Activated CD8-positive, alpha-beta memory T cell treated with anti-CD3 and anti-CD28 coated beads, Interleukin-2, amount 50 U/mL, for 4 hours (primary cell): ENCODE measurements around the gene ATP11B.

Source experiments
- DNase-seq: peaks from one replicate; pipeline ENCODE4 v3.0.0-alpha.2; 2020

The ATP11B gene

DNA sequence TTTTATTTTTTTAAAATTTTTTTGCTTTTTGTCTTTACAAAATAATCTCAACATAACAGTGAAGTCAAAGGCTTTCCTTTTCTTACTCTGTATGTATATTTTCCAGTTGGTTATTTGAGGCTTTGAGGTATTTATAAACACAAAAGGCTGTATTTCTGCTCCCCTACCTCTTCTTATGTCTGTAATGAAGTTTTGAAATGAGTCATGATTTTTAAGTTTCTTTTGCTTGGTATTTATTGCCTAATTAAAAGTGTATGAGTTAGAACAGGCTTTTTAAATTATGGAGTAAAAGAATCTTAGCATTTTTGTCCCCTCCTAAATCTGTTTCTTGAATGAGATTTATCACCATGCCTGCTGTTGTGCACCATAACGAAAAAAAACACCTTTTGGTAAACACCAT, 121.0 kb downstream of the ATP11B start:
- DNase-seq: no peak

DNA sequence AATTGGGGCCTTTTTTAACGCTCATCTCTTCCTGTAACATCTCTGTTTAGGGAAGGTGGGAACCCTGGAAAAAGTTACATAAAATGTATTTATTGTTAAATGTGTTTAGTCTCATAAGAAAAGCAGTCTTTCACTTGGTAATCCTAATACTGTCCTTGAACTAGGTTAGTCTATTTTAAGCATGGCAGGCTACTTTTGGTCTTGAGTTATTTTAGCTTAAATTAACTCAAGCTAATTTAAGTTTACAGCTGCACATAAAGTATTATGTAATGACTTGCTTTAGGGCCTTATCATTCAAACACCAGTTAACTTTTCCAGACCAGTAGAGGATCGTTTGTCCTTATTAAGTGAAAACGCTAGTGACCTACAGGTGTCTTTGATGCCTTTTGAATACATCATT, 123.8 kb downstream of the ATP11B start:
- no peak for DNase-seq

DNA sequence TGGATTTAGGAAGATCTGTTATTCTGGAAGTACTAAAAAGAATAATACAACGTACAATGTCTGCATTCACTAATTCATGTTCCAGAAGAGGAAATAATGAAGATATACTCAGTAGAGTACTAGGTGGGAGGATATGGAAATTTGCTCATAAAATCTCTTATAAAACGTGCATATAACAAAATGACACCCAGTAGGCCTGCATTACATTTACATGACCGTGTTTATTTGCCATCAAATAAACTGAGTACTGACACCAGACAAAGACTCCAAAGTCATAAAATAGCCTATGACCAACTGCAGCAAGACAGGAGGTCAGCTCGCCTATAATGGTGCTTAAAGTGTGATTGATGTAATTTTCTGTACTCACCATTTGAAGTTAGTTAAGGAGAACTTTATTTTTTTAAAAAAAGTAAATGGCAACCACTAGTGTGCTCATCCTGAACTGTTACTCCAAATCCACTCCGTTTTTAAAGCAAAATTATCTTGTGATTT, 126.6 kb downstream of the ATP11B start:
- no peak for DNase-seq

DNA sequence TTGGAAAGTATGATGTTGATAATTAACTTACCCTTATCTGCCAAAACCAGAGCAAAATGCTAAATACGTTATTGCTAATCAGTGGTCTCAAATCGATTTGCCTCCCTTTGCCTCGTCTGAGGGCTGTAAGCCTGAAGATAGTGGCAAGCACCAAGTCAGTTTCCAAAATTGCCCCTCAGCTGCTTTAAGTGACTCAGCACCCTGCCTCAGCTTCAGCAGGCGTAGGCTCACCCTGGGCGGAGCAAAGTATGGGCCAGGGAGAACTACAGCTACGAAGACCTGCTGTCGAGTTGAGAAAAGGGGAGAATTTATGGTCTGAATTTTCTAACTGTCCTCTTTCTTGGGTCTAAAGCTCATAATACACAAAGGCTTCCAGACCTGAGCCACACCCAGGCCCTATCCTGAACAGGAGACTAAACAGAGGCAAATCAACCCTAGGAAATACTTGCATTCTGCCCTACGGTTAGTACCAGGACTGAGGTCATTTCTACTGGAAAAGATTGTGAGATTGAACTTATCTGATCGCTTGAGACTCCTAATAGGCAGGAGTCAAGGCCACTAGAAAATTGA, 127.3 kb downstream of the ATP11B start:
- no peak for DNase-seq

DNA sequence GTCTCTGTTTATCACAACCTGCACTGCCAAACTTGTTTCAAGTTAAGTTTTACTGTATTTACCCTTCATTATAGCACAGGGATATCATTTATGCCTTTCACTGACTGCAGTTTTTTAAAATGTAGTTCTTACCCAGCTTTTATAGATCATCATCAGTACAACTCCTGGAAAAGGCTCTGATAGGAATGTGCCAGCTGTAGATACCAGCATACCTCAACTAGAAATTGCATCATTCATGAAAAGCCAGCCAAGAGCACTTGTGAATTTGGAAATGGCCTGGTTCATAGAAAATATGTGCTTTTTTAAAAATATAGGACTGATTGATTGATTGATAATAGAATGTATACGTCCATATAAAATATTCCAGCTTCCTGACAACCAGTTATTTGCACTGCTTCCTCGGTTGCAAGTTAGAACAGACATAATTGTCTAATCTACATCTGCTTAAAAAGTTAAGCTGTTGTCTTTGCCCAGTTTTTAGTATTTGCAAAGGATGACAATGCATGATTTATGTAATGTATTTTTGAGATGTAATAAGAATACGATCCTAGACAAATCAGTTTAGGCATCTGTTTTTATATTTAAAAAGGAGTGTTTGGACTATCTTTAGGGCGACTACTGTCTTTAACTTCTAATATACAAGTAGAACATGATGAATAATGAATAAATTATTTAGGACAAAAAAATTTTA, 128.5 kb downstream of the ATP11B start:
- no peak for DNase-seq

DNA sequence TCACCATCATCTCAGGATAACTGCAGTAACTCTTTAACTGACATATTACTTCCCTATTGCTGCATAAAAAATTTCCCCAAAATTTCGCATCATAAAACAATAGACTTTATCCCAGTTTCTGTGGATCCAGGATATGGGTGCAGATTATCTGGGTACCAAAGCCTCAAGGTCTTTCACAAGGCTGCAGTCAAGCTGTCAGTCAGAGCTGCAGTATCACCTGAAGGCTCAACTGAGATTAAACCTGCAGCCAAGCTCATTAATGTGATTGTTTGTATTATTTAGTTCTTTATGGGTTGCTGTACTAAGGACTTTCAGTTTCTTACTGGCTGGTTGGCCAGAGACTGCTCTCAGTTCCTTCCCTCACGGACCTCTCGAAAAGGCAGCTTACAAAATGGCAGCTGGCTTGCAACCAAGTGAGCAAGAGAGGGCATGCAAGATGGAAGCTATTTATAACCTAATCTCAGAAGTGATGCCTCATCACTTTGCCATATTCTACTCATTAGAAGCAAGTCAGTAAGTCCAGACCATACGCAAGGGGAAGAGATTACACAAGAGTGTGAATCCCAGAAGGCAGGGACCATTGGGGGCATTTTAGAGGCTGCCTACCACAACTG, 132.1 kb downstream of the ATP11B start:
- no peak for DNase-seq

DNA sequence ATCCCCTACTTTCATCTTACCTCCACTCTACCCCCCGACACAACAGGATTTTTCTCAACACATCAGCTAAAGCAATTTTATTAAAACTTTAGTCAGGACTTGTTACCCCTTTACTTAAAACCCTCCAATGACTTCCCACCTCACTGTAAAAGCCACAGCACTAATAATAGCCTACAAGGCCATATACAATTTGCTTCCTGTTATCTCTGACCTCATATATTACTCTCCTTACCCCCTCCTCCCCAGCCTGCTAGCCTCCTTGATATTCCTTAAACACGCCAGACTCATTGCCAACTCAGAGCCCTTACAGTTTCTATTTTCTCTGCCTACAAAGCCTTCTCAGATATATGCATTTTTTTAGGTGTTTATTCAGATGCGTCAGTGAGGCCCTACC, 132.6 kb downstream of the ATP11B start:
- no peak for DNase-seq

DNA sequence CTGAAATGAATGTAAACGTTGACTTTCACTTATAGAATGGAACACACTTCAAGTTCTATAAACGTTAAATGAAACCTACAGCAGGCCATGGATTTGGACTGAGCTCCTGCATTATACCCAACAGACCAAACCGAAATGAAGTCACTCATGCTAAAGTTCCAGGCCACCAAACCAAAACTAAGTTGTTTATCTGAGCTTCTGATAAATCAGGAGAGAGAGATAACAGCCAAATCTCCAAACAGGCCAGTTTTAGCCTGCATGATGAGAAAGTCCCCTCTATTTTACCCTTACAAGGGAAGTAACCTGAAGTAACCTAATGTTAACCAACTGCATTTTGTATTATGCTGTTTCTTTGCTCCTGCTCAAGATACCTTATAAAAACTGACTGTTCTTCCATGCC, 142.5 kb downstream of the ATP11B start:
- no peak for DNase-seq

DNA sequence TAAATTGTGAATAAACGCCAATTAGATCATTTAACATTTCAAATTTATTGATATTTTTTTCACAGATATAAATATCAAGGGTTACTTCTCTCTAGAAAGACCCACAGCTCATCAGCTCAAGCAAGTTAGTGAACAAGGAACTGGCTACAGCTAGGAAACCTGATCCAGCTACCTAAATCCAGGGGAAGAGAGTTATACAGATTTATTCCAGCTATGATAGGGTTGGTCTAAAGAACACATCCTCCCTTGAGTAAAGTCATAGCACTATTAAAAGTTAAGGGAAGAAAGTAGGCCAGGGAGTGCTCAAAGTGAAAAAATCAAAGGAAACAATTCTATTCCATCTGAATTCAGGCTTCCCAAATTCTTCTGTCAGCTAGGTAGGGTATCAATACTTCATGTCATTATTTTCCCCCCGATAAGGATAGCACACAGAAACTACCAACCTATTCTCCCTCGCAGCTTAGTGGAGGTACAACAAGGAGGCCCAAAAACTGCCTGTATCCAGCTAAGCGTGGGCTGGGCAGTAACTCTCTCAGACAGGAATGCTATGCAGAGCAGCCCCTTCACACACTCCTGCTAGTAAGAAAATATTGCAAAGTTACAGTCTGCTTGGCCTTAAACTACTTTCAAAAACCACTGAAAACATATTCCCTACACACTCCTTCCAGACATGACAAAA, 143.1 kb downstream of the ATP11B start:
- DNase-seq: no peak

DNA sequence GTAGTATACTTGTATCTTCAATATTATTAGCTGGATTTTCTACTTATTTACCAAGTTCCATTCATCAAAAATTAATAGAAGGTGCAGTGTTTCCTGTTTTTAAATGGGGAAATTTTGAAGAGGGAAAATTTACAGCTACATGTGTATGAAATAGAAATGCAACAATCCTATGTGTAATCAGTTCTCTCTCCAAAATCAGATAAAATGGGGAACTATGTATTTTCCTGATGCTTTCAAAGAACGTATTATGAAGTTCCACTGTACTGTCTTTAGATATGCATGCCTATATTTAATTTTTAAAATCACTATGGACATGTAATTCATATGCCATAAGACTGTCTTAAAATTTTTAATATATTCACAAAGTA, 143.6 kb downstream of the ATP11B start:
- DNase-seq: no peak

DNA sequence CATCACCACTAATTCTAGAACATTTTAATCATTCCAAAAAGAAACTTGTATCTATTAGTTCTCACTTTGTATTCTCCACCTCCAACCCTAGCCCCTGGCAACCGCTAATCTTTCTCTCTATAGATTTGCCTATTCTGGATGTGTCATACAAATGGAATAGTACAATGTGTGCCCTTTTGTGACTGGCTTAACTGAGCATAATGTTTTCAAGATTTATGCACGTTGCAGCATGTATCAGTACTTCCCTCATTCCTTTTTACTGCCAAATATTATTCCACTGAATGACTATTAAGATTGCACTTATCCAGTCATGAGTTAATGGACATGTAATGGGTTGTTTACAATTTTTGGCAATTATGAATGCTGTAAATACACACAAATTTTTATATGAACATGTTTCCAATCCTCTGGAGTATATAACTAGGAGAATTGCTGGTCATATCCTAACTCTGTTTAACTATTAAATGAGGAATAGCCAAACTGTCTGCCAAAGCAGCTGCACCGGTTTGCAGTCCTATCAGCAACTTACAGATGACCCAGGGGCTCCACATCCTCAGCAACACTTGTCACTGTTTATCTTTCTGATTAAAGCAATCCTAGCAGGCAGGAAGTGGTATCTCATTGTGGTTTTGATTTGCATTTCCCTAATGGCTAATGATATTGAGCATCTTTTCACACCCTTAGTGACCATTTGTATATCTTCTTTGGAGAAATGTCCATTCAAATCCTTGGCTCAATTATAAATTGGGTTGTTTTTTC, 144.2 kb downstream of the ATP11B start:
- no peak for DNase-seq

DNA sequence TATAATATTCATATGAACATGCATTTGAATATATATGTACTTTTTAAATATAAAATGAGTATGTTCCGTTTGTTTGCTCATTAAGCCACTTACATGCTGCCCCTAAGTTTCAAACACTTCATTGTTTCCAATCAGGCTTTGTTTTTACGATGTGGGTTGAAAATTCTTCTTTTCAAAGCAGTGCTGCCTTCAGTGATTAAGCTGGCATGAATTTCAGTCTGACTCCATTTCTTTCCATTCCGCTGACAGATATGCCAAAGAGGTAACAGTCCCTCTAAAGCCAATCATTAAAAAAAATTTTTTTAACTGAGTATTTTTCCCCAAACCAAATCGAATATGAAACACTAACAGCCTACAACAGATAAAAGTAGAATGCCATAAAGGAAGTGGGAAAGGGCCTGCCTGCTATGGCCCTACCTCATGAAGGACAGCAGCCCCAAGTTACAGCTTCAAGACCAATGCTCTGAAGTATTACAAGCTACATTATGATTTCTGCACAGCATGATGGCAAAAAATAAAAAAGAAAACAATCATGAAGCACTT, 147.0 kb downstream of the ATP11B start:
- no peak for DNase-seq

DNA sequence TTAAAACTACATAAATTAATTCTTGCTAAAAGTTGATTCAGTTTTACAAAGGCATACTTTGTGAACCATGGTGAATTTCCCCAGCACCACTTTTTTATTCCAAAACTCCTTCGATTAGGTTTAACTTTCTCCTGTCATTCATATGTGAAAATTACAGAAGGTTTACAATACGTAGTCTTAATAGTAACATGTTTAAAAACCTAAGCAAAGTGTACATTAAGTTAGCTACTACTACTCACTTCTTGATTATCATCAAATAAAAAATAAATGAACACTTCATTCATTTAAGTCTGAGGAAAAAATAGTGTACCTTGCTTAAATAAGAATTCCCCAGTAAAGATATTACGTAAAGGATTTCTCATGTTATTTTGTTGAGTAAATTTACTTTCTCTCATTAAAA, 148.4 kb downstream of the ATP11B start:
- no peak for DNase-seq

DNA sequence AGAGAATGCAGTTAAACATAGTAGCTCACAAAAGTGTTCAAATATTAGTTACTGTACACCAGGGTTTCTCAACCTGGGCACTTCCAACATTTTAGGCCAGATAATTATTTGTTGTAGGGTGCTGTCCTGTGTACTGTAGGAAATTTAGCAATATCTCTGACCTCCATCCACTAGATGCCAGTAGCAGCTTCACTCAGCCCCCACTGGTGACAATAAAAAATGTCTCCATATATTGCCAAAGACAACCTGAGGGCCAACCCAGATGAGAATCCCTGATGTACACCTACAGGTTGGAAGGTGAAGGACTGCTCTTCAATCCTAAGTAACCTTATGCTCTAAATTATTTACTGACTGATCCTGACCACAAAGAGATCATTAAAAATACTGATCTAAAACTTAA, 154.6 kb downstream of the ATP11B start:
- no peak for DNase-seq

DNA sequence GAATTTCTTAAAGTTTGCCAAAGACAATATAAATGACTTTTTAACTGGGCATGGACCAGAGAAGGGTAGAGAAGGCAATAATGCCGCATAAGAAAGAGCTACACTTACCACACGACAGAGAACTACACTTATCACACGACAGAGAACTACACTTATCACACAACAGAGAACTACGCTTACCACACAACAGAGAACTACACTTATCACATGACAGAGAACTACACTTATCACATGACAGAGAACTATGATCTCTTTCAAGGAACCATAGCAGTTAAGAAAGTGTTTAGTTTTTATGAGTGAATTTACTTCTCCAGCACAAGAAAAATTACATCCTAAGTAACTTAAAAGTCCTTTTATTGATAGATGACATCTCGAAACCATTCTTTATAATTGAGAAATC, 155.0 kb downstream of the ATP11B start:
- no peak for DNase-seq

DNA sequence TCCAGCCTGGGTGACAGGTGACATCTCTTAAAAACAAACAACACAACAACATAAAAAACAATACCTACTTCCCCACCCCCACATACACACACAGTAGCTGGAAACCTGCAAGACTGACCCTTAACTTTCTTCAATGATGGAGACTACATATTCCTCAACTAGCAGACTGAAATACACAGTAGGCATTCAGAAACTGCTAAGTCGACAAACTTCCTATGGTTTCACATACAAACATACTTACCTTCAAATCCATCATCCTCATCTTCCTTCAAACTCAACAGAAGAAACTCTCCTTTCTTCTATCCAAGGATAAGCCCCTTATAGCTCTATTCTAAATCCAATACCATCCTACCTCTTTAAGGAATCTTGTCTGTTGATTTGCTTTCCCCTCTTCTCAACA, 156.4 kb downstream of the ATP11B start:
- DNase-seq: no peak

DNA sequence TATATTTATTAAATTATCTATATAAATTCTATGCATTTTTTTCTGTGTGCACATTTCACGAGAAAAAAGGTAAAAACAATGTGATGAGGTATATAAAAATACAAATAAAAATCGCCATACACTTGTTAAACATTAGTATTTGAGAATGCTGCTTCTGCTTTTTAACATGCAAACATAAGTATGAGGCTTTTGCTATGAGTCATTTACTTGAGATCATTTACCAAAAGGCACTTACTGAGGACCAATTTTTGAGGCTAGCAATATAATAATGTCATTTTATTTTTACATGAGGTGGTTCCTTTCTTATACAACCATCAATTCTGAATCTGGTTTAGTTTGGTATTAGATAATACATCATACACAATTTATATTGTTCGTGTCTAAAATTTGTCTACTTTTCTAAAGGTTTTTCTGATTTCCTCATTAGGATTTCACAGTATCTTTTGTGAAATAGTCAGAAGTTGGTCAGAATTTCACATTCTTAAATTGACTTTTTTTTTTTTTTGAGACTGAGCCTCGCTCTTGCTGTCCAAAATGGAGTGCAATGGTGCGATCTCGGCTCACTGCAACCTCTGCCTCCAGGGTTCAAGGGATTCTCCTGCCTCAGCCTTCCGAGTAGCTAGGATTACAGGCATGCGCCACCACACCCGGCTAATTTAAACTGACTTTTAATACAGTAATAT, 161.4 kb downstream of the ATP11B start:
- no peak for DNase-seq

DNA sequence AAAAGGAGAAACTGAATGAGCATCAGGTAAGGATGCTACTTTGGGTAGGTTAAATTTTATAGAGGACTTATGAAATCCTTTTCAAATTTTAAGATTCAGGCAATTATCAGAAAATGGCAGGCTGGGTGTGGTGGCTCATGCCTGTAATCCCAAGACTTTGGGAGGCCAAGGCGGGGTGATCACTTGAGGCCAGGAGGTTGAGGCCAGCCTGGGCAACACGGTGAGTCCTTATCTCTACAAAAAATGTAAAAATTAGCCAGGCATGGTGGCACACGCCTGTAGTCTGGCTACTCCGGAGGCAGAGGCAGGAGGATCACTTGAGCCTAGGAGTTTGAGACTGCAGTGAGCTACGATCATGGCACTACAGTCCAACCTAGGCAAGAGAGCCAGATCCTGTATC, 163.9 kb downstream of the ATP11B start:
- no peak for DNase-seq

DNA sequence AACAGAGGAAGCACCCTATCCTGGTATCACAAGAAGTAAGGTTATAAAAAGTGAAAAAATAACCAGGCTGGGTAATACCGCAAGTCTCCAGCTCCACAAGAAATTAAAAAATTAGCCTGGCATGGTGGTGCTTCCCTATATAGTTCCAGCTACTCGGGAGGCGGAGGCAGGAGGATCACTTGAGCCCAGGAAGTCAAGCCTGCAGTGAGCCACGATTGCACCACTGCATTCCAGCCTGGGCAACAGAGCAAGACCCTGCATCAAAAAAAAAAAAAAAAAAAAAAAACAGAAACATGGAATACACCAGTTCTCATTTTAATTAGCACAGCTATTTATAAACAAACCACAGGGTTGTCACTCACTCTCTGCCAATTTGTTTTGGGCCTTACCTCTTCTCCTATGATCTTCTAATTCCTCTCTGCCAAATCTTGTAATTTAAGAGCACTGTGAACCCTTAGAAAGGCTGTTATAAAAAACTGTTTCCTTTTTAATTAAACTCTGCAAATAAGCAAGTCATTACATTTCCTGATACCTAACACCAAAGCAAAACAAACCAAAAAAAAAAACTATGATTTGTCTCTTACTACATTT, 164.5 kb downstream of the ATP11B start:
- DNase-seq: no peak

DNA sequence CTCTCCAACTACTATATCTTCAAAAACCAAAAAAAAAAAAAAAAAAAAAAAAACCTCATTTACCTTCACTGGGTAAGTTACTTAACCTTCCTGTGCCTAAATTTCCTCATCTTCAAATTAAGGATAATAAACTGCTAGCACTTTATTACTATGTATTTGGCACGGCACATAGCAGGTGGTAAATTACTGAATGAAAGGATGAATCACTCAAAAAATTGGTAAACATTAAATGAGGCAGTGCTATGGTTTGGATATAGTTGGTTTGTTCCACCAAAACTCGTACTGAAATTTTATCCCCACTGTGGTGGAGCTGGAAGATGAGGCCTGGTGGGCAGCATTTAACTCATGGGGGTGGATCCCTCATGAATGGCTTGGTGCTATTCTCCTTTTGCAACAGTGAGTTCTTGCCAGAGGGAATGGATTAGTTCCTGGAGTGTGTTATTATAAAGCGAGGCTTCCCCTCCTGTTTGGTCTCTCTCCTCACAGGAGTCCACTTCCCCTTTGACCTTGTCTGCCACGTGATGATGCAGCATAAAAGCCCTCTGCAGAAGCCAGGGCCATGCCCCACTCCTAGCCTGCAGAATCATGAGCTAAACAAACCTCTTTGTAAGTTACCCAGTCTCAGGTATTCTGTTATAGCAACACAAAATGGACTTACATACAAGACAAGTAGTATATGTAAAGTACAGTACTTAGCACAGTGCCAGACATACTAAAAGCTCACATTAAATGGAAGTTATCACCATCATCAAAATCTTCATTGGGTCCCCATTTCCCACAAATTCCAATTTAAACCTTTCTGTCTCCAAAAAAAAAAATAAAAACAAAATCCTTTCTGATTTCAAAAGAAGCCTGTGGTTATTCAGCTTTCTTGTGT, 166.4 kb downstream of the ATP11B start:
- no peak for DNase-seq

DNA sequence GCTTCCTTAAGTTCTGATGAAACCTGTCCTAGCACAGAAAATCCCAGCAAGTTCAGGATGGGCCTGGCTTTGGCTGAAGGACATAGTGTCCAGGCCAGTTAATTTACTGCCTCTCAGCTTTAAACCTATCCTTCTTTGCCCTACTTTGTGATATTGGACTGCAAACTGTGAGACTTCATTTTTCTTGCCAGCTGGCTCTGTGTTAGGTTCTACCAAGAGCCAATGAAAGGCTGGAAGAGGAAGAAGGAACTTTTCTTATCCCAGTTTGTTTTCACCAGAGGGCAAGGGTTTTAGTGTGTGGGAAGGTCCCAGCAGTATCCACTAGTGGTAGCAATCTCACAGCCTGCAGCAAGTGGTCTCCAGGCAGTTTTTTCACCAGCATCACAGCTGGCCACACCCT, 168.9 kb downstream of the ATP11B start:
- DNase-seq: no peak
